Cardiac fibroblast (primary cell): ENCODE results near the gene LRIG2.

ENCODE experiments used
- DNase-seq, 2 donors: peaks; one replicate each; pipeline versions ENCODE4 v3.0.0 to v3.0.0-alpha.2; 2010; ENCODE audit warnings: low read depth in 2 of 2
- H3K4me3 ChIP-seq, 2 donors: replicated peaks in 1 of 2; 1 replicate in 1 of 2; 2 replicates in 1 of 2; pipeline ENCODE4 v1.5.1; 2011; ENCODE audit warnings: low read depth in 2 of 2, low read length in 2 of 2, mild to moderate bottlenecking in 2 of 2, moderate library complexity in 1 of 2
- TF ChIP-seq, protein P1 (sequence below): IDR thresholded peaks from one replicate; pipeline ENCODE4 v1.5.1; 2011; ENCODE audit warnings: low read depth, mild to moderate bottlenecking, low read length, inconsistent platforms

The LRIG2 gene

DNA sequence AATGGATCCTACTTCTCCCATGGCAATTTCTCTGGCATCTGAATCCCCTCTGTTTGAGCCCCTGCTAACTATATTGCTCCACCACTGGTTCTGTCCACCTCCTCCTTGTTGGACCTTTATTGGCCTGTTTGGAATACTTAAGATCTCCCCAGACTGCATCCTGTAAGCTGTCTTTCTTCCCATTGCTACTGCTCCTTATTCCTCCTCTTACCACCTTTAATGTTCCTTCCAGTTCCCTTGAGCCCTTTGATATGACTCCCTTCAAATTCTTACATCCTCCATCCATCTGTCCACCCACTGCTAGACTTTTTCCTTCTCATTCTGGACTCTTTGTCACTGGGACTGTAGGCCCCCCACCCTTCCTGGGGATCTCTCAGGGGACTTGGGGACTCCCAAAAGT lies 31.0 kb downstream of the LRIG2 start:
- TF ChIP-seq, protein P1, sequence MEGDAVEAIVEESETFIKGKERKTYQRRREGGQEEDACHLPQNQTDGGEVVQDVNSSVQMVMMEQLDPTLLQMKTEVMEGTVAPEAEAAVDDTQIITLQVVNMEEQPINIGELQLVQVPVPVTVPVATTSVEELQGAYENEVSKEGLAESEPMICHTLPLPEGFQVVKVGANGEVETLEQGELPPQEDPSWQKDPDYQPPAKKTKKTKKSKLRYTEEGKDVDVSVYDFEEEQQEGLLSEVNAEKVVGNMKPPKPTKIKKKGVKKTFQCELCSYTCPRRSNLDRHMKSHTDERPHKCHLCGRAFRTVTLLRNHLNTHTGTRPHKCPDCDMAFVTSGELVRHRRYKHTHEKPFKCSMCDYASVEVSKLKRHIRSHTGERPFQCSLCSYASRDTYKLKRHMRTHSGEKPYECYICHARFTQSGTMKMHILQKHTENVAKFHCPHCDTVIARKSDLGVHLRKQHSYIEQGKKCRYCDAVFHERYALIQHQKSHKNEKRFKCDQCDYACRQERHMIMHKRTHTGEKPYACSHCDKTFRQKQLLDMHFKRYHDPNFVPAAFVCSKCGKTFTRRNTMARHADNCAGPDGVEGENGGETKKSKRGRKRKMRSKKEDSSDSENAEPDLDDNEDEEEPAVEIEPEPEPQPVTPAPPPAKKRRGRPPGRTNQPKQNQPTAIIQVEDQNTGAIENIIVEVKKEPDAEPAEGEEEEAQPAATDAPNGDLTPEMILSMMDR: no peak
- no peak overlapping the region for H3K4me3 ChIP-seq

DNA sequence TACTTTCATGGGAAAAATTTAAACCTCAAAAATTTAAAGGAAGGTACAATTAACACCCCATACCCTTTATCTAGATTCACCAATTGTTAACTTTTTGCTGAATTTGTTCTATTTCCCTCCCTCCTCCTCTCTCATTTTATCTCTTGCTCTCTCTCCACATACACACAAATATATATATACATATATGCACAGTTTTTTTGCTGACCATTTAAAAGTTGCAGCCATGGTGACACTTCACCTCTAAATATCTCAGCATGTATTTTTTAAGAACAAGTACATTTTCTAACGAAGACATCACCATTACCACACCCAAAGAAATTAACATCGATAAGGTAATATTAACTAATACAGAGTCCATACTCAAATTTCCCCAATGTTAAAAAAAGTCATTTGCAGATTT lies 33.9 kb downstream of the LRIG2 start:
- no peak overlapping the region for H3K4me3 ChIP-seq
- DNase-seq: no peak
- TF ChIP-seq, protein P1: no peak

More for the DNA sequence above, 31.0 kb downstream of the LRIG2 start:
- DNase-seq: no peak

DNA sequence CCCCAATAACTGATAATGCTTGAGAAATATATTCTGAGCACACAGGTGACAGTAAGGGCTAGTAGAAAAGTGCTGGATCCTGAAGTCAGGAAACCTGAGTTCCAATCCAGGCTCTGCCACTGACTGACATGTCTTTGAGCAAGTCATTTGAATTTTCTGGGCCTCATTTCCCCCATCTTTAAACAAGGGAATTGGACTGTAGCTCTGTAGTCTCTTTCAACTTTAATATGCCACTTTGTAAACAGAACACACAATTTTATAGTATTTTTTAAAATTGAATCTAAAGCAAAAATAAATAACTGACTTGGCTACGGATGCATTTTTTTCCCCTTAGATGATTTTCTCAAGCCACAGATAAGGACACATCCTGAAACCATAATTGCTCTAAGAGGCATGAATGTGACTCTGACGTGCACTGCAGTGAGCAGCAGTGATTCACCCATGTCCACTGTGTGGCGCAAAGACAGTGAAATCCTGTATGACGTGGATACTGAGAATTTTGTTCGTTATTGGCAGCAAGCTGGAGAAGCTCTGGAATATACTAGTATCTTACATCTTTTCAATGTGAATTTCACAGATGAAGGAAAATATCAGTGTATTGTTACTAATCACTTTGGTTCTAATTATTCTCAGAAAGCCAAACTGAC lies 37.0 kb downstream of the LRIG2 start:
- TF ChIP-seq, protein P1: peak; percentile 25
- no peak overlapping the region for H3K4me3 ChIP-seq
- peak; percentile 96 to 97 for DNase-seq

DNA sequence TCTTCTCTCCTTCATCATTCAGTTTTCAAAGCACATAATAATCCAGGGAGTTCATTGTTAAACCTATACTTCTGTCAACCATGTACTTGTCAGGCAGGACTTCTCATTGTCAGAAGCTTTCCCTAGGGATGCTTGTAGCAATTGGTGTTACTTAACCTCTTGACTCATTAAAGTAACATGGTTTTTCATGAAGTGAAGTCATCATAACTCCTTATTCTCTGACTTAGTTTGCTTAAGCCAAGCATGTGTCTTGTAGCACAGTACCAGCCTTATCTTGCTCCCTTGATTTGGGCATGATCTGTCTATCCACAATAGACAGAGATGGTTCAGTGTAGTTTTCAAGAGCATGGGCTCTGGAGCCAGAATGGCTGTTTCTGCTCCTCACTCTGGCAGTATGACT lies 45.3 kb downstream of the LRIG2 start:
- DNase-seq: peak in 1 of 2 donors; percentile 76
- TF ChIP-seq, protein P1: no peak
- no peak overlapping the region for H3K4me3 ChIP-seq

DNA sequence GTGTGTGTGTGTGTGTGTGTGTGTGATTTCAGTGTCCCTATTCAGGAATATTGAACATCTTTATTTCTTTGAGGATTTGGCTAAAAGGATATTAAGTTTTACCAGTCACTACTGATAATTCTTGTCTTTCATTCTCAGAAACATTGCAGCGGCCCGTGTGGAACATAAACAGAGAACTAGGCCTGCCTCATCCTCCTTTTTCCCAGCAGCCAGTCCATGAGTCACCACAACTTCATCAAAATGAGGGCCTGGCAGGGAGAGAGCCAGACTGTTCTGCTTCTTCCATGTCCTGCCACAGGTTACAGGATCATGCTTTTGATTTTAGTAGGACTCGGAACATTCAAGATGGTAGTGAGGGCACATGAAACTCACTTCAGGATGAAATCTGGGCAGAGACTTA lies 50.7 kb downstream of the LRIG2 start:
- no peak overlapping the region for H3K4me3 ChIP-seq
- peak; percentile 47 to 59 for DNase-seq
- TF ChIP-seq, protein P1: no peak

DNA sequence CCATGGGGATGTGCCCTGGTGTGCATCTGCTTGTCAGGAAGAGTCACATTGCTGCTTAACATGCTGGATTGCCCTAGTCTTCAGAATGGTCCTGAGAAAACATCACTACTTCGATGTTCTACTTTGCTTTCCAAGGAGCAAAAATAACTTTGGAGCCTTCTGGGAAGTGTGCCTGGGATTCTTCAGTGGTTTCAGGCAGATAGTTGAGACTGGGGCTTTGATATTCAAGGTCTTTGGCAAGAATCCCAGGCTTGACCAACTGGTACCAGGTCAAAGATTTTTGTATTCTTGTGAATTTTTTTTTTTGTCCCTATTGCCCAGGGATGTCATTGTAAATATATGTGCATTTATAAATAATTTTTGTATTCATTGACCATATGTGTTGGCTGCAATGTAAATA lies 51.4 kb downstream of the LRIG2 start:
- peak in 1 of 2 donors; percentile 55 for DNase-seq
- no peak overlapping the region for H3K4me3 ChIP-seq
- TF ChIP-seq, protein P1: no peak

DNA sequence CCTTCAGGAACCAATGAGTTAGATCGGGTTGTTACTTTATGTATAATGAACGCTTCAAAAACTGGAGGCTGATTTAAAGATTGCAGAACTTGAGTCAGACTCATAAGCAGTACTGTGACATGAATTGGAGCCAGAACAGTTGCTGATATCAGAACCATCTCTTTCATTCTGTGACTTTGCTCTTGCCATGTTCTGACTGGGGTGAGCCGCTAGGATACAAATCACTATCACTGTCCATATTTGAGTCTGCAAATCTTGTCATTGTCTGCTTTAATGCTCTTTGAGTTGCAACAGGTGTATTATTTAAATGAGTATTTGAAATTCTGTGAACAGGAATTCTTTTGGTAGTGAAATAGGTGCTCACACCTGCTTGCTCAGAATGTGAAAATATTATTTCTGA lies 52.5 kb downstream of the LRIG2 start:
- no peak for DNase-seq
- no peak overlapping the region for H3K4me3 ChIP-seq
- TF ChIP-seq, protein P1: no peak
